Hepatocyte (in vitro differentiated cells): Measurements from ENCODE around the gene CRK. TPM values are rescaled to one million over a fixed set of nuclear protein-coding genes. Genes with fewer than 3 reads are reported as not detected.

ENCODE experiments used
- DNase-seq: peaks from one replicate; pipeline ENCODE4 v3.0.0-alpha.2; 2016; ENCODE audit warnings: low spot score
- H2AFZ ChIP-seq: fragments of 200-600 bp; sonication (generic); 2 replicates; pipeline ENCODE4 v1.6.0; 2016; ENCODE audit warnings: antibody characterized with exemption, mild to moderate bottlenecking
- H3K27ac ChIP-seq: fragments of 200-600 bp; sonication (generic); 2 replicates; pipeline ENCODE4 v1.5.1; 2016; ENCODE audit warnings: mild to moderate bottlenecking
- H3K27me3 ChIP-seq: fragments of 200-600 bp; sonication (generic); 2 replicates; pipeline ENCODE4 v1.6.1; 2016
- H3K36me3 ChIP-seq: fragments of 200-600 bp; sonication (generic); replicated peaks from 2 replicates; pipeline ENCODE4 v1.5.1; 2016; ENCODE audit warnings: low read depth; ENCODE audit not compliant: insufficient read depth
- H3K4me1 ChIP-seq: fragments of 200-600 bp; sonication (generic); 2 replicates; pipeline ENCODE4 v1.5.1; 2016; ENCODE audit warnings: mild to moderate bottlenecking, moderate library complexity; ENCODE audit not compliant: insufficient read depth
- H3K4me2 ChIP-seq: fragments of 200-600 bp; sonication (generic); 2 replicates; pipeline ENCODE4 v1.6.0; 2016
- H3K4me3 ChIP-seq: fragments of 200-600 bp; sonication (generic); 2 replicates; pipeline ENCODE4 v1.5.1; 2016; ENCODE audit warnings: mild to moderate bottlenecking
- H3K79me2 ChIP-seq: fragments of 200-600 bp; sonication (generic); 2 replicates; pipeline ENCODE4 v1.6.0; 2017; ENCODE audit warnings: mild to moderate bottlenecking
- H3K9me2 ChIP-seq: fragments of 200-600 bp; sonication (generic); replicated peaks from 2 replicates; pipeline ENCODE4 v1.6.0; 2017; ENCODE audit warnings: mild to moderate bottlenecking; ENCODE audit not compliant: insufficient read depth
- H3K9me3 ChIP-seq: fragments of 200-600 bp; sonication (generic); 2 replicates; pipeline ENCODE4 v1.5.1; 2016; ENCODE audit warnings: low read depth, mild to moderate bottlenecking
- H4K20me1 ChIP-seq: fragments of 200-600 bp; sonication (generic); 2 replicates; pipeline ENCODE4 v1.6.0; 2016; ENCODE audit warnings: mild to moderate bottlenecking; ENCODE audit not compliant: insufficient read depth, poor library complexity, severe bottlenecking
- CTCF ChIP-seq: fragments of 200-600 bp; sonication (generic); IDR thresholded peaks from 2 replicates; pipeline ENCODE4 v1.5.1; 2016; ENCODE audit warnings: antibody characterized with exemption, mild to moderate bottlenecking; ENCODE audit not compliant: poor library complexity
- EZH2 ChIP-seq: fragments of 200-600 bp; sonication (generic); IDR thresholded peaks from 2 replicates; pipeline ENCODE4 v1.6.1; 2016; ENCODE audit warnings: antibody characterized with exemption, mild to moderate bottlenecking, borderline replicate concordance
- EZH2phosphoT487 ChIP-seq: fragments of 200-600 bp; sonication (generic); IDR thresholded peaks from one replicate; pipeline ENCODE4 v1.6.1; 2018; ENCODE audit warnings: antibody characterized with exemption, mild to moderate bottlenecking, low read depth, moderate library complexity; ENCODE audit not compliant: unreplicated experiment, severe bottlenecking
- WGBS: methylation state at CpG from one replicate; pipeline ENCODE4 v1.1.6; 2016; ENCODE audit warnings: low lambda C conversion rate; ENCODE audit errors: missing lambda C conversion rate; 5-methylcytosine and 5-hydroxymethylcytosine counted together
- polyA plus RNA-seq: library from polyadenylated mRNA; unstranded; fragments of >200 nt; fragmentation: Nextera tagmentation; extraction: Ambion mirVana; gene quantifications from 2 replicates; pipeline ENCODE4 v1.2.1, GENCODE V29; 2016
- total RNA-seq: library from RNA; depleted of rRNA; stranded (reverse); fragments of >200 nt; gene quantifications from 2 replicates; pipeline ENCODE4 v1.2.3, GENCODE V29; 2014

Gene CRK
- total and polyA plus RNA-seq, 2 experiments from 2014 or later = 66.5 to 72.1 TPM

GRCh38 chr17:1488826-1489270 is 32.8 kb upstream of the CRK start:
- H3K9me3 ChIP-seq = no peaks in the 10 kb centered on the region
- H3K4me3 ChIP-seq = no peak overlapping the region
- no peaks in the 10 kb centered on the region for H4K20me1 ChIP-seq
- H3K79me2 ChIP-seq = peaks cover 42% of the 10 kb centered on the region
- peaks cover 47% of the 10 kb centered on the region for H3K4me1 ChIP-seq
- H3K4me2 ChIP-seq = peak overlapping the region; percentile 99
- H3K9me2 ChIP-seq = no peaks in the 10 kb centered on the region
- peak overlapping the region; percentile 99 for H3K27ac ChIP-seq
- H3K27me3 ChIP-seq = no peaks in the 10 kb centered on the region
- H2AFZ ChIP-seq = no peak overlapping the region
- TF ChIP-seq EZH2phosphoT487 = no peak
- no peaks in the 10 kb centered on the region for H3K36me3 ChIP-seq
- WGBS = 69% methylated on average over 7 of the region's 7 CpGs
- no peak for DNase-seq

GRCh38 chr17:1487939-1488825 is 32.1 kb upstream of the CRK start:
- H3K79me2 ChIP-seq = peaks cover 48% of the 10 kb centered on the region
- TF ChIP-seq CTCF (no peak), EZH2 (no peak), EZH2phosphoT487 (no peak)
- 4% methylated on average over 46 of the region's 72 CpGs for WGBS
- peak; percentile 97 for DNase-seq
- peak overlapping the region; percentile 1 for H2AFZ ChIP-seq
- peak overlapping the region; percentile 99 for H3K27ac ChIP-seq
- H3K27me3 ChIP-seq = no peaks in the 10 kb centered on the region
- H3K4me2 ChIP-seq = peak overlapping the region; percentile 99
- peak overlapping the region; percentile 31 for H3K4me3 ChIP-seq
- no peaks in the 10 kb centered on the region for H3K9me2 ChIP-seq
- H3K36me3 ChIP-seq = no peaks in the 10 kb centered on the region
- peaks cover 47% of the 10 kb centered on the region for H3K4me1 ChIP-seq
- no peaks in the 10 kb centered on the region for H4K20me1 ChIP-seq
- H3K9me3 ChIP-seq = no peaks in the 10 kb centered on the region

GRCh38 chr17:1486802-1487695 is 31.0 kb upstream of the CRK start:
- 32% methylated on average over 31 of the region's 74 CpGs for WGBS
- Histone ChIP-seq H3K27ac (peak overlapping the region; percentile 99), H3K9me3 (no peaks in the 10 kb centered on the region), H4K20me1 (no peaks in the 10 kb centered on the region), H3K36me3 (no peaks in the 10 kb centered on the region), H3K27me3 (no peaks in the 10 kb centered on the region), H3K4me1 (peaks cover 39% of the 10 kb centered on the region), H3K9me2 (no peaks in the 10 kb centered on the region), H3K79me2 (peaks cover 51% of the 10 kb centered on the region), H2AFZ (no peak overlapping the region), H3K4me3 (no peak overlapping the region), H3K4me2 (peak overlapping the region; percentile 99)
- TF ChIP-seq CTCF (no peak), EZH2 (no peak), EZH2phosphoT487 (no peak)
- peak; percentile 73 for DNase-seq
